Measurements from ENCODE around the gene PLCH2.
"Not testable (repeated sequence)": the region's sequence is repeated elsewhere in the genome, so short reads cannot be mapped to it uniquely, and the experiment has no call there.

PLCH2 gene

GRCh38 chr1:2541619-2542245 lies 65.6 kb downstream of the PLCH2 start:
- Histone ChIP-seq H3K4me1 (ENCODE audit: insufficient read depth, low read length) (peaks cover 19% of the 10 kb centered on the region; the same call in 1 of the 2 replicates), H3K9ac (ENCODE audit: low read depth, low read length) (no peak overlapping the region), H3K9me3 (ENCODE audit: control insufficient read depth, insufficient read depth, low read length) (no peaks in the 10 kb centered on the region), H3K36me3 (ENCODE audit: insufficient read depth, low read length) (no peaks in the 10 kb centered on the region)

DNA sequence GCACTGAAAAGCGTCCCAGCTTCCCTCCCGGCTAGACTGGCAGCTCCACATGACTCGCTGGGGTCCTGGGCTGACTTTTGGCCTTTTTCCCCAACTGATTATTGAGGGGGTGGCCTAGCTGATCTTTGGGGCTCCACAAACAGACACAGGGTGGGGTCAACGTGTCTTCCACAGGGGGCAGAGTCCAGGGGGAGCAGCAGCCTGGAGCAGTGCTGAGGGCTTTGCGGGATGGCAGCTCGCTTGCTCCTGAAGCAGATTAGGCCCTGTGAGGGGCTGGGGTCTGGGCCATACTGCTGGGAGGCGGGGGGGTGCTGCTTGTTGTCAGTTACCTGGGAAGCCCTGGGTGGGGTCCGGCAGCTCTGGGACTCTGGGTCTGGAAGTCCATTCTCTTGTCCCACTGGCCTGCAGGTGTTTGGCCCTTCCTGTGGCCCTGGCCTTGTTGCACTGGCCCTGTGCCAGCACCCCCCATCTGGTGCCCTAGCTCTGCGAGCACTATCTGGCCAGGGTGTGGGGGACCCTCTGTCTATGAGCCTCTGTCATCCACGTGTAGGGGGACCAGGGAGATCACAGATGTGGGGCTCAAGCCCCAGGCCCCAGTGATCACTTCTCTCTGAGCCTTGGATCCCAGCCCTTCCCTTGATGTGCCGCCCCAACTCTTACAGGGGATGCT lies 66.3 kb downstream of the PLCH2 start:
- peaks cover 19% of the 10 kb centered on the region; the same call in 1 of the 2 replicates for H3K4me1 ChIP-seq (ENCODE audit: insufficient read depth, low read length)
- no peaks in the 10 kb centered on the region for H3K9me3 ChIP-seq (ENCODE audit: control insufficient read depth, insufficient read depth, low read length)
- no peak overlapping the region for H3K9ac ChIP-seq (ENCODE audit: low read depth, low read length)
- H3K36me3 ChIP-seq (ENCODE audit: insufficient read depth, low read length) = no peaks in the 10 kb centered on the region

DNA sequence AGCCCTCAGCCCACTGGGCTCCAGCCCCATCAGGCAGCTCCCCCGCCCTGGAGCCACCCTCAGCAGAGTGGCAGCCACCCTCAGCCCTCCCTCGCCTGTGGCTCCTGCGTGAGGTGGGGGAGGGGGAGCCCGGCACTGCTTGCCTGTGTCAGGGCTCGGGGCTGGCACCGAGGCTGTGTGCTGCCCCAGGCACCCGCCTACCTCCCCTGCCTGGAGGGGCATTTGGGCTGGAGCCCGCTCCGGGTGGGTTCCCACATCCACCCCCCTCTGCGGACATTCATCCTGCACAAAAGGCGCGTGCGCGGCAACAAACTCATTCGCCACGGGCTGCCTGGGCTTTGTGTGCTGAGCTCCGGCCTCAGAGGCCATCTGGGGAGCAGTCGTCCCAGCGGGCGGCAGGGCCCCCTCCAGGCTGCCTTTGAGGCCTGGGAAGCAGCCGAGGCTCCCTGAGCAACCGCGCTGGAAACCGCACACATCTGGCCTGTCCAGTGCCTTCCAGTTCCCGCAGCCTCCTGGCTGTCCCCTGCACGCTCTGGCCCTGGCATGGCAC lies 67.5 kb downstream of the PLCH2 start:
- Histone ChIP-seq H3K36me3 (ENCODE audit: insufficient read depth, low read length) (no peaks in the 10 kb centered on the region), H3K9me3 (ENCODE audit: control insufficient read depth, insufficient read depth, low read length) (no peaks in the 10 kb centered on the region), H3K9ac (ENCODE audit: low read depth, low read length) (no peak overlapping the region), H3K4me1 (ENCODE audit: insufficient read depth, low read length) (peaks cover 22% of the 10 kb centered on the region; the same call in 1 of the 2 replicates)

DNA sequence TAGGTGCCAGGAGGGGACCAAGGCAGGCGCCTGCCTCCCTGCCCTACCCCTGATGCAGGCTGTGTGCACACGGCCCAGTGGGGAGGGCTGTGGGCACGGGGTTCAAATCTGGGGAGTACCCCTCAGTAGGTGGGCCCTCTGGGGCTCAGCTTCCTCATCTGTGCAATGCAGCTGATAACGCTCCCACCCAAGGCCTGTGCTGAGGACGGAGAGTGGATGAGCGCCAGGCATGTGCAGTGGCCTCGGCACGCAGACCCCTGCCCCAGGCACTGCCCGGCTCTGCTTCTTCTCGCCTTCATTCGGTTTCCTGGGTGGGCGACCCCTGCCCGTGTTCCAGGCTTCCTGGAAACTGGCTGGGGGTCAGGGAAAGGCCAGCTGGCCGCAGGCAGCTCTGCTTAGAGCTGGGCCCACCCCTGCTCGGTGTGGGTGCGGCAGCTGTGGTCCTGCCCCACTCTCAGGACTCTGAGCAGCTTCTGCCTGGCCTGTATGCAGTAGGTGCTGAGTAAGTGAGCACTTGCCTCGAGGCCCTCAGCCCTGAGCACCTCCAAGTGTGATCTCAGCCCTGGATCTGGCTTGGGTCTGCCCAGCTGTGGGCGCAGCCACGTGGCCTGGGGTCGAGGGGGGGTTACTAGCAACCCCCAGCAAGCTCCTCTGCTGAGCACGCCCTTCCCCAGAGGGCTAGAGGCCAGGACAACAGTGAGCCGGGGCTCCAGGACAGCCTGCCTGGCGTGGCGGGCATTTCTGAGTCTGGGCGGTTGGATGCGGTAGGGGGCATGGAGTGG lies 68.2 kb downstream of the PLCH2 start:
- Histone ChIP-seq H3K4me1 (ENCODE audit: insufficient read depth, low read length) (peaks cover 26% of the 10 kb centered on the region; the same call in 1 of the 2 replicates), H3K9ac (ENCODE audit: low read depth, low read length) (no peak overlapping the region), H3K36me3 (ENCODE audit: insufficient read depth, low read length) (no peaks in the 10 kb centered on the region), H3K9me3 (ENCODE audit: control insufficient read depth, insufficient read depth, low read length) (no peaks in the 10 kb centered on the region)

GRCh38 chr1:2544875-2545640 lies 69.0 kb downstream of the PLCH2 start:
- Histone ChIP-seq H3K9ac (ENCODE audit: low read depth, low read length) (no peak overlapping the region), H3K9me3 (ENCODE audit: control insufficient read depth, insufficient read depth, low read length) (no peaks in the 10 kb centered on the region), H3K4me1 (ENCODE audit: insufficient read depth, low read length) (peaks cover 27% of the 10 kb centered on the region; the same call in 1 of the 2 replicates), H3K36me3 (ENCODE audit: insufficient read depth, low read length) (no peaks in the 10 kb centered on the region)

GRCh38 chr1:2545754-2546514 lies 69.8 kb downstream of the PLCH2 start:
- no peaks in the 10 kb centered on the region for H3K9me3 ChIP-seq (ENCODE audit: control insufficient read depth, insufficient read depth, low read length)
- peak overlapping the region; percentile 86 for H3K9ac ChIP-seq (ENCODE audit: low read depth, low read length)
- H3K4me1 ChIP-seq (ENCODE audit: insufficient read depth, low read length) = peaks cover 27% of the 10 kb centered on the region; the same call in 1 of the 2 replicates
- no peaks in the 10 kb centered on the region for H3K36me3 ChIP-seq (ENCODE audit: insufficient read depth, low read length)

GRCh38 chr1:2546515-2547209 lies 70.6 kb downstream of the PLCH2 start:
- no peaks in the 10 kb centered on the region for H3K9me3 ChIP-seq (ENCODE audit: control insufficient read depth, insufficient read depth, low read length)
- no peaks in the 10 kb centered on the region for H3K36me3 ChIP-seq (ENCODE audit: insufficient read depth, low read length)
- H3K4me1 ChIP-seq (ENCODE audit: insufficient read depth, low read length) = peaks cover 27% of the 10 kb centered on the region; the same call in 1 of the 2 replicates
- H3K9ac ChIP-seq (ENCODE audit: low read depth, low read length) = peak overlapping the region; percentile 86

DNA sequence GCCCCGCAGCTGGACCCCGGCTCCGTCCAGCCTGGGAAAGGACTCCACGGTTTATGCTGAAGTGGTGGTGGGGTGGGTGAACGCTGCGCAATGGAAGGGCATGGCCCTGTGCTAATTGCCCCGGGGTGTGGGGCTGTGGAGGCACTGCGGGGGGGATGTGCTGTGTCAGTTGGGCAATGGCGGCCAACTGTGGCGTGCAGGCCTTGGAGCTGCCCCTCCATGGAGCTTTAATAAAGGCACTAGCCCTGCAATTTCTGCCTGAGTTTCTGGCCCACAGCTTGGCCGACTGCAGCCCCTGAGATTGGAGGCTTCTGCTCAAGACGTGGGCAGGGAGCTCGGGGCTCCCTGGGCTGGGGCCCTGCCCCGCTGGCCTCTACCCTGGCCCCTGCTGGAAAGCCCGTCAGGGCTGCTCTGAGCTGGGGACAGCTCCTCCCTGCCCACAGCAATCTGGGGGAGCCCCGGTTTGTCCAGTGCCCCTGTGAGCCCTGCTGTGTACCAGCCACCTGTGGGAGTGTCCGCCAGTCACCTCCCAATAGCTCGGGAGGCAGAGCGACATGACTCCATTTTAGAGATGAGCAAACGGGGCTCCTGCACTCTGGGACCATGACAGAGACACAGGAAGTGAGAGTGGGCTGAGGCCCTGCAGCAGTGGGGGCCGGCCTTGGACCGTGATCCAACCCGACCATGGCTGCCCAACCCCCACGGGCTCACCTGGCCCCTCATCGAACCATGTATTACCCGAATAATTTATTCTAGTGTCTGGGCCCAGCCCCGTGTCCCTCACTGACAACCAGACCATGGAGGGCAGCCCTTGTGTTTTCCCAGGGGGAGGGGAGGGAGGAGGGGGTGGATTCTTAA lies 71.3 kb downstream of the PLCH2 start:
- Histone ChIP-seq H3K9ac (ENCODE audit: low read depth, low read length) (peak overlapping the region; percentile 86; the same call in 1 of the 2 replicates), H3K4me1 (ENCODE audit: insufficient read depth, low read length) (peaks cover 27% of the 10 kb centered on the region; the same call in 1 of the 2 replicates), H3K9me3 (ENCODE audit: control insufficient read depth, insufficient read depth, low read length) (no peaks in the 10 kb centered on the region), H3K36me3 (ENCODE audit: insufficient read depth, low read length) (no peaks in the 10 kb centered on the region)

DNA sequence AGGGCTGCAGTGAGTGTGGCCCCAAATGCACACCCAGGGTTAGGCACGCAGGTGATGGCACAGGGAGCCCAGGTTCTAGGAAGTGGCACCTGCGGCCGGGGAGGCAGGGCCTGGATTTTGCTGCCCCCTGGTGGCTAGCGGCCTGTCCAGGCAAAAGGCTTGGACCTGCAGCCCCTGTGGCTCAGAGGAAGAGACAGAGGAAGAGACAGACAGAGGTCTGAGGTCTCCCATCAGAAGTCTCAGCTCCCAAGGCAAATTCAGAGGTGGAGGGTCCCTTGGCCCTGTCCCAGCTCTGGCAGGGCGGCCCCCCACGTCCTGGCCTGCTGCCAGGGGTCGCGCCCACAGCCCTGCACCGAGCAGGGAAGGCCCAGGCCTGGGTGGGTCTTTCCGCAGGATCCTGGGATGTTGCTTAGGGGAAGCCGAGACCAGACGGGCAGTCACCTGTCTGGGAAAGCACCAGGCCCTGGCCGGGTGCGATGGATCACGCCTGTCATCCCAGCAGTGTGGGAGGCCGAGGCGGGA lies 72.0 kb downstream of the PLCH2 start:
- Histone ChIP-seq H3K4me1 (ENCODE audit: insufficient read depth, low read length) (peaks cover 23% of the 10 kb centered on the region; the same call in 1 of the 2 replicates), H3K9ac (ENCODE audit: low read depth, low read length) (no peak overlapping the region; the same call in 1 of the 2 replicates), H3K36me3 (ENCODE audit: insufficient read depth, low read length) (no peaks in the 10 kb centered on the region), H3K9me3 (ENCODE audit: control insufficient read depth, insufficient read depth, low read length) (no peaks in the 10 kb centered on the region)

DNA sequence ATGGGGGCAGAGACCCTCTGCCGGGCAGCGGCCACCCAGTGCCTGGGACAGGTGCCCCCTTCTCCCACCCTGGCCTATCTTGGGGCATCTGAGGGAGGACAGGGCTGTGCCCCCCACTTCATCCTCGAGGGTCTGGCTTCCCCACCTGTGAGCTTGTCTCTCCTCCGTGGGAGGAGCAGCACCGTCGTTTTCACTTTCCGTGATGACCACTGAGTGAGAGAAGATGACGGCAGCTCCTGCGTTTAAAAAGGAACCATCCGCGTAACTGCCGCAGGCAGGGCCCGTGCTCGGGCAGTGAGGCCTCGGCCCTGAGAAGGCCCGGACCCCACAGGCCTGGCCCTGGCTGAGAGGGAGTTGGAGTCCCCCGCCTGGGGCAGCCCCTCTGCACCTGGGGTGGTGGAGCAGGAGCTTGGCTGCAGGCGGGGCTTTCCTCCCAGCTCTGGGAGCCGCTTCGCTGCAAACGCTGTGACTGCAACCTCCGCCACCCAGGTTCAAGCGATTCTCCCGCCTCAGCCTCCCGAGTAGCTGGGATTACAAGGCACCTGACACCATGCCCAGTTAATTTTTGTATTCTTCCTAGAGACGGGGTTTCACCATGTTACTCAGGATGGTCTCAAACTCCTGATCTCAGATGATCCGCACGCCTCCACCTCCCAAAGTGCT lies 73.4 kb downstream of the PLCH2 start:
- peaks cover 12% of the 10 kb centered on the region; the same call in 1 of the 2 replicates for H3K4me1 ChIP-seq (ENCODE audit: insufficient read depth, low read length)
- not testable (repeated sequence) for H3K9me3 ChIP-seq (ENCODE audit: control insufficient read depth, insufficient read depth, low read length); H3K36me3 ChIP-seq (ENCODE audit: insufficient read depth, low read length); H3K9ac ChIP-seq (ENCODE audit: low read depth, low read length)

GRCh38 chr1:2550309-2550861 lies 74.3 kb downstream of the PLCH2 start:
- not testable (repeated sequence) for H3K36me3 ChIP-seq (ENCODE audit: insufficient read depth, low read length); H3K4me1 ChIP-seq (ENCODE audit: insufficient read depth, low read length); H3K9me3 ChIP-seq (ENCODE audit: control insufficient read depth, insufficient read depth, low read length); H3K9ac ChIP-seq (ENCODE audit: low read depth, low read length)

Data from ES-I3 (cell line).